ENCODE results near the gene PRRC1.

The PRRC1 gene

DNA sequence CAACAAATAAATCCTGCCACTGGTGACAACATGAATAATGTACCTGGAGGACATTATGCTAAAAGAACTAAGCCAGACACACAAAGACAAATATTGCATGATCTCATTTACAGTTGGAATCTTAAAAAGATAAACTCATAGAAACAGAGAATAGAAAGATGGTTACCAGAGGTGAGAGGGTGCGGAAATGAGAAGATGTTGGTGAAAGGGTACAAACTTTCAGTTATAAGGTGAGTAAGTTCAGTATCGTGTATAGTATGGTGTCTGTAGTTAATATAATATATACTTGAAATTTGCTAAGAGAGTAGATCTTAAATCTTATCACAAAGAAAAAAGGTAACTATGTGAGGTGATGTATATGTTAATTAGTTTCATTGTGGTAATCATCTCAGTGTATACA is 63.3 kb downstream of the PRRC1 start:
- DNase-seq (ENCODE audit: low read depth): no peak

DNA sequence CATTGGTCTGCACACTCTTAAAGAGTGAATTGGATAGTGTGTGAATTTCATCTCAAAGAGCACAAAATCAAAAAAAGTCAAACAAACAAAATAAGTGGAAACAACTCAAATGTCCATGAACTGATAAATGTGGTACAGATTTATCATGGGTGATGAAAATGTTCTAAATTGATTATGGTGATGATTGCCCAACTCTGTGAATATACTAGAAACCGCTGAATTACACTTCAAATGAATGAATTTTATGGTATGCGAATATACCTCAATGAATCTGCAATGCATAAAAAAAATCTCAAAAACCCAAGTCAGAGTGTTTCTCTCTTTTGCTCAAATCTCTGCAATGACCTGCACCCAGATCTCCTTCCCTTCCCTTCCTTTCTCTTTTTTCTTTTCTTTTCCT is 64.0 kb downstream of the PRRC1 start:
- DNase-seq (ENCODE audit: low read depth): no peak

DNA sequence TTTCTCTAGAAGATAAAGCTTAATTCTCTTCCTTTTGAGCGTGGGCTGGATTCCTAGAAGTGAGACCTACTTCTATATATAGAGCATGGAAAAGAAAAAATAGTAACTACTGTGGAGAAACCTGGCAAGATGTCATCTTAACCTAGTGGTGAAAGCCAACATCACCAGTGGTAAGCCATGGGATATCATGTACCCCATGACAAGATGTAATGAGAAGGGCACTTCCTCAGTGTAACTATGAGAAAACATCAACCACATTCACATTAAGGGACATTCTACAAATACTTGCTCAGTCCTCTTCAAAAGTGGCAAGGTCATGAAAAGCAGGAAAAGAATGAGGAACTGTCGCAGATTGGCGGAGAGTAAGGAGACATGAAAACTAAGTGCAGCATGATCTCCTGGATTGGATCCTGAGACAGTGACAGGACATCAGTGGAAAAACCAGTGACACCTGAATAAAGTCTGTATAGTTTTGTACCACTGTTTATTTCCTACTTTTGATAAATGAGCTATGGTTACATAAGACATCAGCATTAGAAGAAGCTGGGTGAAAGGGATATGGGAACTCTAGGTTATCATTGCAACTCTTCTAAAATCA is 65.4 kb downstream of the PRRC1 start:
- DNase-seq (ENCODE audit: low read depth): no peak

DNA sequence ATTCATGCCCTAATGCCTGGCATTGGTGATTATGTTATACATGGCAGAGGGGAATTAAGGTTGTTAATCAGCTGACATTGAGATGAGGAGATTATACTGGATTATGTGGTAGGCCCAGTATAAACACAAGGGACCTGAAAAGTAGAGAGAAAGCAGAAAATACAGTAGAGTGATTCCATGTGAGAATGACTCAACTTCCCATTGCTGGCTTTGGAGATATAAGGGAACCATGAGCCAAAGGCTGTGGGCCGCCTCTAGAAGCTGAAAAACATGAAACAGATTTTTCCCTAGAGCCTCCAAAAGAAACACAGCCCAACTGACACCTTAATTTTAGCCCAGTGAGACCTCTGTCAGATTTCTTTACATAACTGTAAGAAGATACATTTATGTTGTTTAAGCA is 66.4 kb downstream of the PRRC1 start:
- DNase-seq (ENCODE audit: low read depth): no peak

DNA sequence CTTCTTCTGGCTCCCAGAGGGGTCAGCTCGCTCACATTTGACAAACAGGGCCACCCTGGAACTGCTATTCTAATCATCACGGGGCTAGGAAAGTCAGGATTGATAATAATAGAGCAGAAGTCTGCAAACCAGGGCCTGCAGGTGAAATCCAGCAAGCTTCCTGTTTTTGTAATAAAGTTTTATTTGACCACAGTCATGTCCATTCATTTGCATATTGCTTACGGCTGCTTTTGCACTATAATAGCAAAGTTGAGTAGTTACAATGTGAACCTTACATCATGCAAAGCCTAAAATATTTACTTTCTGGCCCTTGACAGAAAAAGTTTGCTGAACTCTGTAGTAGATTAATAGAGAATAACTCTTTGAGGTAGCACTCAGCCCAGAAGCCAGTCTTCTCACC is 68.2 kb downstream of the PRRC1 start:
- no peak for DNase-seq (ENCODE audit: low read depth)

DNA sequence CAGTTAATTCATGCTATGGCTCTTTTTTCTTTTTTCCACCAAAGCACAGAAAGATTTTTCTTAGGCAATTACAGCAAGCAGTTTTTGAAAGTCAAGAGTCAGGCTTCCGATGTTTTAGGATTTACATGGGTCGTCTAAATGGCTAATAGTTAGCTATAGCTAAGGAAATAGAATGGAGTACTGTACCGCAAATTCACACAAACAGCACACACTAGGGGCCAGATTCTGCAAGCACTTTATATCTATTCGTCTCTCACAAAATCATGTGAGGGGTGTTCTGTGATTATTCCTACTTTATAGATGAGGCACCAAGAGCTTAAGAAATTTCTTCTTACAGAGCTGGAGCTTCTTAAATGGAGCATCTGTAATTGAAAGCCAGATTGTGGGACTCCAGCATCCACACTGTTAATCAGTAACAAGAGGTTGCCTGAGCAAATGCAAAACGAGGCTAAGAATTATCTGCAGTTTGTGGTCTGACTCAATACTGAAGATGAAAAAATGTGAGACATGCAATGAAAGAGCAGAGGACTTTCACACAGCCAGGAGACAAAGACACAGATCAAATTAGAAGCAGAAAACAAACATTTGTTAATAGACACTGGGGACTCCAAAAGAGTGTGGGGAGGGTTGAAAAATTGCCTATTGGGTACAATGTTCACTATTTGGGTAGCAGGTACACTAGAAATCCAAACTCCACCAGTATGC is 68.8 kb downstream of the PRRC1 start:
- no peak for DNase-seq (ENCODE audit: low read depth)

DNA sequence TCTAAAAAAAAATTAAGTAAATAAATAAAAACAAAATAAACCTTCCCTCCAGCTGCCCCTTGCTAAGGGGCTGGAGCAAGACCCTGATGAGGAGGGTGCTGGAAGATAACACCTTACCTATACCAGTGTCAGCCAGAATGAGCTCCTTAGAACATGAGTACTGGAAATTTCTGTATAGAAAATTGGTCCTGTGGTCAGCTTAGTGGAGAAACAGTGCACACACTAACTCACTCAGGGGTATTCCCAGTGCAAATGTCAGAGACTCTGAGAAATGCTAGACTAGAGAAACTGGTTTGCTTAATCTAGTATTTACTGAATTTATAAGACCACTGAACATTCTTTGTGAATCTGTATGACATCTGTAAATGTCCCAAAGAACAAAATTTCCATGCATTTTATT is 69.4 kb downstream of the PRRC1 start:
- DNase-seq (ENCODE audit: low read depth): no peak

DNA sequence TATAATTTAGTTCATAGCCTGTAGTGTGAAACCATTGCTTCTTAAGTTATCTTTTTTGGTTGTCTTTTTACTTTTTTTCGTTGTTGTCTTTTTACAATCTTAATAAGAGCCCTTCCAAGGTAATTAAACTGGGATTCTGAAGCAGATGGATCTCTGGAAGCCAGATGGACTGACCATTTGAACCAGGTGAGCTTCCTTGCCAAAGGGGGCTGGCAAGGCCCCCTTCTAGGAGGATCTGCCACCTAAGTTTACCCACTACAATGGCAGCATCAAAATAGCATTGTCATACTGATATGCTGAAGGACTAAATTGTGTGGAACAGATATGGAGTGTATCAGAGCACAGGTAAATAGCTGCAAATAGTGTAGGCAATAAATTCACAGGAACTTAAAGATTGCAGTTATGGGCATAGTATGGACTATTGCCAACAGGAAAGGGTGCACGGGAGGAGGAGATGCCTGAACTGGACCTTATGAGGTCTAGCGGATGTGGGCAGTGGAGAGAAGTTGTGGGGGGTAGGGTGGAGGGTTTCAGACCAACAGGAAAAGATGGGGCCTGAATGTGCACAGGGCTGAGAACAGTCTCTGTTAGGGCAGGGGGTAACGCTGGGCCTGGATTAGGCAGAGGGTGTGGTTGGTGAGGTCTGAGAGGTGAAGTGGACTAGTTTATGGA is 69.9 kb downstream of the PRRC1 start:
- no peak for DNase-seq (ENCODE audit: low read depth)

DNA sequence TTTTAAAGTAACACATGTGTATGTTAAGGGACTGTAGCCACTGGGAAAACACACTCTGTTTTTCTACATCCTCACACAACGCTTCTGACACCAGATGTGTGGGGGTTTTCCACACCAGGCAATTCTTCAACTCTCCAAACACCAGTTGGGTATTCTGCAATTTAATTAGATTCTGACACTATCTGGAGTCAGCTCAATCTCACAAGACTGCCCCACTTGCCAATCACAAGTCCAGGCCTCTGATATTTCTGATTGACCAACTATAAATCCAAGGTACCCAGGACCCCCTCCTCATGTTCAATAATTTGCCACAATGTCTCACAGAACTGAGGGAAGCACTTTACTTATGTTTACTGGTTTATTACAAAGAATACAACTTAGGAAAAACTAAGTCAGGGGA is 70.9 kb downstream of the PRRC1 start:
- DNase-seq (ENCODE audit: low read depth): no peak

DNA sequence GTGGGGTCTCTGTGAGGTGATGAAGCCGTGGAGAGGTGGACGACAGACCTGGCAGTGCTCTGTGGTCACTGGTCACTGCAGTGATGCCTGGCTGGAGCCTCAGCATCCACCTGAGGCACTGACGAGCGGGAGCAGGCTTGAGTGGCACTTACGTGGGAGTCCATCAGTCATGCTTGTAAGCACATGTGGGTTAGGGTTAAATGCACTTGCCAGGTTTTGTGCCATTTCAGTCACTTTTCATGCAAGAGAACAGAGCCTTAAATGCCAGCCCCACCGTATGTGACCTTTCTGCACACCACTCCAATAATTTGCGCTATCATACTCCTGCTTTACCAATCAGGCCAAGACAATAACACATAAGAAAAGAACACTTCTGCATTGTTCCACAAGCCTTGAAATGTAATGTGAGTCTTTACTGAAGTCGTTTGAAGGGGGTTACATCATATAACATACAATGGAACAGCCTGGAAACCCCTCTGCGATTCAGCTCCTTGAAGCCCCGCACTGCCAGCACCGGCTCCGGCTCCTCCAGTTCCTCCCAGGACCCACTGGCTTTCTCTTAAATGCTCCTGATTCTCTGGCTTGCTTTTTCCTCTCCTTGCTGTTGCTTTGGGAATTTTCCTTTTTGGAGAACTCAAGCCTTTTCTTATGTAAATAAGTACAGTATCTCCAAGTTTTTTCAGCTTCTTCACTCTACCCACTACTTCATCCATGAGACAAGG is 72.0 kb downstream of the PRRC1 start:
- DNase-seq (ENCODE audit: low read depth): no peak

DNA sequence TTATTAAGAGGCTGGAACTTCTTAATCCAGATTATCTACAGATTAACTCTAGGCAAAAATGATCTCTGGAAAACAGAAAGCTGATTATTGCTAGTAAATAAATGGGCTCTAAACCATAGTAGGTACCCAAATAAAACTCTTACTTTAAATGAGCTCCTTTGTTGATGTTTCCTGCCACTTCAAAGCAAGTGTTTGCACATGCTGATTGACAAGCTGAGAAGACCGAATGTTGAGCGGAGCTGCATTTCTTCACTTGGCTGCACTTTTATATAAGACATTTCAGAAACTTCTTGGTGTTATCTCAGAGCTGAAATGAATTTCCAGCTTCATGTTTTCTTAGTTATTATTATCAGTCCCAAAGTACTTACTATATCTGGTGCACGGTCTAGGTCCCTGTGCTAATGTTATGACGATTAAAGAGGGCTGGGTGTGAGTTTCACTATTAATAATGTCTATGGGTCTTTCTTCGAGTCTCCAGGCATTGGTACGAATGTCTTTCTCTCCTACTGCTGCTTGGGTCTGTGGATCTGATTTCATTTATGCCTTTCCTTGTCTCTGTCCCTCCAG is 72.8 kb downstream of the PRRC1 start:
- no peak for DNase-seq (ENCODE audit: low read depth)

DNA sequence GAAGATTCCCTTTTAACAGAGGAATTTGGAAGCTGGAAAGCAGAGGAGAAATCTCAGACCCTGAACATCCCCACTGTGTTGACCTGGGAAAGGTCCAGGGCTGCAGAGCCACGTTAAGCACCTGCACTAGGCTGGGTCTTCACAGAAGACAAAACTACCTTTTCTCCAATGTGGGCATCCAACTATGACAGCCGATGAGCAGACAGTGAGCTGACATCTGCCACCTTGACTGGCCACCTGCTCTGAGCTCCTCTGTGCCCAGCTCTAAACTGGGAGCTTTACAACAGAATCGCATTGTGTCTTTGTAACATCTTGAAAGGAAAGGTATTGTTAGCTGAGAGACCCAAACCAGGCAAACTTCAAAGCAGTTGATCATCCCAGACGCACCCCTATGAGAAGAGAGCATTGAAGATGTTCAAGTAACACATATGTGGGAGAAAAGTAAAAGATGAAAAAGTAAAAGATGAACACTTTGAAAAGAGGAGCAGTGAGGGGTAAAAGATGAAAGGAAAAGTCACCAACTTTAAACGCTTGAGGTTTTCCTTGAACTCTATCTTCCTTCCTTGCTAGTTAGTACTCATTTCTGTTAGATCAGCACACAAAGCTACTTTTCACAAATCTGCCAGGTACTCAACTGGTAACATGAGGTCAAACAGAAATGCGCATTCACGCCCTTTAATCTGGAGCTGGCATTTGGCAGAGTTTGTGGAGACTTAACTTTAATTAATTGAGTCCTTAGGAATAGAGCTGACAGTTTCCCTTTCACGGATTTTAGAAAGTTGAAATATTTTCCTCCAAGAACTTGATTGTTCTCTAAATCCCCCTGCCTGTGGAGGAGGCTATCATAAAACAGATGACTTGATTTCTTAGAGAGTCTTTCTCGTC is 78.3 kb downstream of the PRRC1 start:
- no peak for DNase-seq (ENCODE audit: low read depth)

DNA sequence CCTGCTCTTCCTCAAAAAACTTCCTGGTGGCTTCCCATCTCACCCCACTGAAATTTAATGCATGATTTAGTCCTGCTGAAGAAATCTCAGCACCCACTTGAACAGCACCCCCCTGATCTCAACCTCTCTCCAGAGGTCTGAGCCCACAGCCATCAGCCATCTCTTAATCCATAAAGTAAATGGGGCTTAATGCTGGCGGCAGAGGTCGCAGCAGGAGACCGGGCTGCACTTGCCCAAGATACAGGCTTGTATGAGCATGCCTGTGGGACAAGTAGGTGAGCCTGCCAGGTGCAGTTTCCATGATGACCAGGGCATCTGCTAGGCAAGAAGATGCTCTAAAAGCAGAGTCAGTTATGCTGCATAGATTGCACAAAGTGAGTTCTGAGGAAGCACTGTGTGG is 79.1 kb downstream of the PRRC1 start:
- DNase-seq (ENCODE audit: low read depth): no peak

DNA sequence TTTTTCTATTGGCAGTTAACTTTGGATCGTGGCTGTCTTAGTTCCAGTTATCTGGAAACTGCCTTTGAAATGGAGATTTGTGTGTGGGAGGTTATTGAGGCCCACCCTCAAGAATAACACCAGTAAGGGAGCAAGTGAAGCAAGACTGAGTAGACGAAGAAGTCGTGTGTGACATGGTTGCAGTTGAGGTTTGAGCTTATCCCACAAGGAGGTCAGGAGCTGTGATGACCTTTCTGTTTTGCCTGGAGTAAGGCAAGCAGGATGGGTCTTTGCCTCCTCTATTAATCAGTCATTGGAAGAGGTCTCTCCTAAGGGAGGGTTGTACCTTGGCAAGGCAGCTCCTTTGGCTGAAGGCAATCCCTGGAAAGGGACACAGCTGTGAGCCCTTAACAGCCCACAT is 81.9 kb downstream of the PRRC1 start:
- no peak for DNase-seq (ENCODE audit: low read depth)

DNA sequence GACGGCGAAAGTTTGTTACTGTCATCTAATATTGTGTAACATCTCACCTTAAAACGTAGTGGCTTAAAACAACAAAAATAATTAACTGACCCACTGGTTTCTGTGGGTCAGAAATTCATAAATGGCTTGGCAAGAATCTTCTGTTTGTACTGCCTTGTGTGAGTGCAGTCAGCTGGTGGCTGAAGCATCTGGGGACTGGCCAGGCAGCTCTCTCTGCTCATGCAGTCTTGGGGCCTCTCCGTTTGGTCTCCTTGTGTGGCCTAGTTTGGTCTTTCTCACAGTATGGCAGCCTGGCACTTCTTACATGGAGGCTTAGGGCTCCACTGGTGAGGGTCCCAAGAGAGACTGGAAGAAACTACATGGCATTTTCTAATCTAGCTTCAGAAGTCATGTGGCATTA is 82.4 kb downstream of the PRRC1 start:
- DNase-seq (ENCODE audit: low read depth): no peak

DNA sequence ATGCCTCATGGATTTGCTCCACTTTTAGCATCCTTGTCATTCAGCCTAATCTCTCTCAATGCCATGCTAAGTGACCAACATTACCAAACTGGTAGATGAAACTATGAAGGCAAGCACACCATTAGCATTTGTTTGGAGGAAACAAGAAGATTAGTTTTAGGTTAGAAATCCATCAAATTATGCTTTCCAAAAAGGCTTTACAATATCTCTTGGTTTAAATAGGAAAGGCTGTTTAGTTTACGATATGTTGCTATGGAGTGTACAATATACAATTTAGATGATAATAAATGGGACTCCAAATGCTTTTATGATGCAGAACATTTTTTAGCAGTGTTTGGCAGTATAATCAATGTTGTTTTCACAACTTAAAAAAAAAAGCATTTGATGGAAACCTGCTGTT is 83.7 kb downstream of the PRRC1 start:
- no peak for DNase-seq (ENCODE audit: low read depth)

DNA sequence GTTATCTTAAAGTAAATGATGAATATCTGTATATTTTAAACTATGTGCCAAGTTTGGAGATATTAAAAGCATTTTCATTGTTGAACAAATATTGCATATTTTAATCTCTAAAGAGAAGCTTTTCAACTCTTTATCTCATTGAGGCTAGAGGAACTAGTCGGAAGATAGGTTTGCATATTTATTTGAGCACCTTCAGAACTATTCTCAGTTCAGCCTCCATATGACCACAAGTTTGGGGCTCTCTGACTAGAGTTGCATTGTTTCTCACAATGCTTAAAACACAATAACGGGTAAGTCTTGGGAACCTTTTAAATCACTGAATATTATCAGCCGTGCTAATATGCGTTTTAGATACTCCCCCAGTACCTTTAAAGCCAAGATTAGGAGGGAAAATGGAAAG is 84.2 kb downstream of the PRRC1 start:
- DNase-seq (ENCODE audit: low read depth): no peak

DNA sequence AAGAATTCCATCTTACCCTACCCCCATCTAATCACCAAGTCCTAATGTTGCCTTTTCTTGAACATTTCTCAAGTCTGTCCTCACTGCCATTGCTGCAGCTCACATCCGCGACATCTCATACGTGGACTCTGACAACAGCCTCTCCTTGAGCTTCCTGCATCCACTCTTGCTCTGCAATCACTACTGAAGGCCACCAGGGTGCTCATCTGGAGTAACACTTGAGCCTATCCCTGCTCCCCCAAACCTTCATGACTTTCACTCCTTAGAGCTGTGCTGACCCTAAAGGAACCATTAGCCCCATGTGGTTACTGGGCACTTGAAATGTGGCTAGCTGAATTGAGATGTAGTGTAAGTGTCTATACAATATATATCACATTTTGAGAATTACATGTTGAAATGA is 85.0 kb downstream of the PRRC1 start:
- no peak for DNase-seq (ENCODE audit: low read depth)

DNA sequence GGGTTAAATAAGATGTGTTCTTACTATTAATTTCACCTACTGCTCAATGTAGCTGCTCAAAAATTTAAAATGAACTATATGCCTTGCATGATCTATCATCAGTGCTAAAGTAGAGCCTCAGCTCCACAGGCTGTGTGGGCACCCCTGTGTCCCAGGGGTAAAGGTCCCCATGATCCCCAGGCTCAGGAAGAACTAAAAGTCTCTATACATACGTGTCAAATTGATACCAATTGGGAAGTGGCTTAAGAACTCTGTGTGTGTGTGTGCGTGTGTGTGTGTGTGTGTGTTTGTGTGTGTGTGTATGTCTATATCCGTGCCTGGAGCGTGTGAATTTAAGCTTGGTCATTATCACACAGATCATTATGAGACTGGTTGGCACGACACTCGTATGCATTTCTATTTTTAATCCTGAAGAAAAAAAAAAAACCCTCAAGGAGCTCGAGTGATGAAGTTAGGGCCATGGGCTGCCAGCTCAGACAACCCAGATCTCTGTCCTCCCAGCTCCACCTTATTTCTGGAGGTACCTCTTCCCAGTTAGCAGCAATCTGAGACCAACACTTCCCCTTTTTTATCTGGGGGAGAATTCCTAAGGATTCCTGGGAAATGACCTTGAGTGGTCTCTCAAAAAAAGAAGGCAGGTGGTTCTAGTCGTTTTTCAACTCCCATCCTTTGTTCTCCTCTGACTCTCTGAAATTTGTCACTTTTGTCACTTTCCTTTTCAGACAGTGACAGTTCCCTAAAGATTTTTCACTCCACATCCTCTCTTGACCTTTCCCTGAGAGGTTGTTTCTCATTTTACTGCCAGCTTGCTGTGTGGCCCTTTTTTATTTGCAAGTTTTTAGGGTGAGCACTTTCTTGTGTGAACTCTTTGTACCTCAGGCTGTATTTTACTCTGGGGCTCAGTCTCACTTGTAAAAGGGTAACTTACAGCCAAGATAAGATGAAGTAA is 85.7 kb downstream of the PRRC1 start:
- no peak for DNase-seq (ENCODE audit: low read depth)

All from activated T-cell treated with anti-CD3 and anti-CD28 coated beads for 24 hours (primary cell).